HEK293 (cell line): ENCODE results near the gene COPS3.

Experiments used
- FEZF1 ChIP-seq: fragments of 450-650 bp; formaldehyde crosslinking; IDR thresholded peaks from 2 replicates; pipeline ENCODE4 v1.5.1; 2016; ENCODE audit warnings: missing biosample characterization, missing genetic modification characterization
- IKZF3 ChIP-seq: fragments of 450-650 bp; IDR thresholded peaks from 2 replicates; pipeline ENCODE4 v1.5.0; 2018; ENCODE audit warnings: missing biosample characterization, mild to moderate bottlenecking, missing genetic modification characterization, moderate library complexity
- MEIS1 ChIP-seq: sonication (generic); formaldehyde crosslinking; IDR thresholded peaks from 2 replicates; pipeline ENCODE4 v1.8.1; 2022; ENCODE audit warnings: missing genetic modification reagents, mild to moderate bottlenecking, borderline replicate concordance
- PRDM1 ChIP-seq: fragments of 450-650 bp; formaldehyde crosslinking; IDR thresholded peaks from 2 replicates; pipeline ENCODE4; 2016; ENCODE audit warnings: missing biosample characterization, missing genetic modification characterization
- RBAK ChIP-seq: fragments of 450-650 bp; formaldehyde crosslinking; IDR thresholded peaks from 2 replicates; pipeline ENCODE4 v1.5.1; 2016; ENCODE audit warnings: missing biosample characterization, missing genetic modification characterization
- REPIN1 ChIP-seq: fragments of 450-650 bp; formaldehyde crosslinking; IDR thresholded peaks from 2 replicates; pipeline ENCODE4 v1.5.1; 2017; ENCODE audit warnings: missing biosample characterization, missing genetic modification characterization, low read depth
- SETDB1 ChIP-seq: IDR thresholded peaks from one replicate; pipeline ENCODE4 v1.6.1; 2017; ENCODE audit warnings: mild to moderate bottlenecking, low read length, moderate library complexity, mixed read lengths; ENCODE audit not compliant: insufficient read length
- ZBTB21 ChIP-seq: fragments of 450-650 bp; formaldehyde crosslinking; IDR thresholded peaks from 2 replicates; pipeline ENCODE4 v1.5.1; 2017; ENCODE audit warnings: missing biosample characterization, missing genetic modification characterization
- ZBTB8A ChIP-seq: fragments of 450-650 bp; formaldehyde crosslinking; IDR thresholded peaks from 2 replicates; pipeline ENCODE4 v1.5.1; 2016; ENCODE audit warnings: missing biosample characterization, missing genetic modification characterization
- ZNF10 ChIP-seq: fragments of 450-650 bp; formaldehyde crosslinking; IDR thresholded peaks from 2 replicates; pipeline ENCODE4 v1.5.1; 2017; ENCODE audit warnings: missing biosample characterization, missing genetic modification characterization
- ZNF138 ChIP-seq: fragments of 450-650 bp; formaldehyde crosslinking; IDR thresholded peaks from 2 replicates; pipeline ENCODE4 v1.5.1; 2016; ENCODE audit warnings: missing biosample characterization, missing genetic modification characterization, borderline replicate concordance
- ZNF146 ChIP-seq: fragments of 450-650 bp; formaldehyde crosslinking; IDR thresholded peaks from 2 replicates; pipeline ENCODE4 v1.5.1; 2016; ENCODE audit warnings: missing biosample characterization, missing genetic modification characterization
- ZNF155 ChIP-seq: fragments of 450-650 bp; formaldehyde crosslinking; IDR thresholded peaks from 2 replicates; pipeline ENCODE4 v1.5.1; 2016; ENCODE audit warnings: missing biosample characterization, missing genetic modification characterization
- ZNF157 ChIP-seq: fragments of 450-650 bp; formaldehyde crosslinking; IDR thresholded peaks from 2 replicates; pipeline ENCODE4 v1.5.1; 2016; ENCODE audit warnings: missing biosample characterization, missing genetic modification characterization
- ZNF184 ChIP-seq: fragments of 450-650 bp; IDR thresholded peaks from 2 replicates; pipeline ENCODE4 v1.5.1; 2018; ENCODE audit warnings: missing biosample characterization, mild to moderate bottlenecking, missing genetic modification characterization
- ZNF19 ChIP-seq: fragments of 450-650 bp; formaldehyde crosslinking; IDR thresholded peaks from 2 replicates; pipeline ENCODE4; 2016; ENCODE audit warnings: missing biosample characterization, missing genetic modification characterization, low read depth
- ZNF2 ChIP-seq: fragments of 450-650 bp; formaldehyde crosslinking; IDR thresholded peaks from 2 replicates; pipeline ENCODE4 v1.5.1; 2016; ENCODE audit warnings: missing biosample characterization, missing genetic modification characterization
- ZNF248 ChIP-seq: fragments of 450-650 bp; formaldehyde crosslinking; IDR thresholded peaks from 2 replicates; pipeline ENCODE4 v1.5.1; 2017; ENCODE audit warnings: missing biosample characterization, missing genetic modification characterization
- ZNF366 ChIP-seq: fragments of 450-650 bp; formaldehyde crosslinking; conservative IDR thresholded peaks from 2 replicates; pipeline ENCODE4 v1.5.1; 2016; ENCODE audit warnings: missing biosample characterization, missing genetic modification characterization
- ZNF37A ChIP-seq: fragments of 450-650 bp; IDR thresholded peaks from 2 replicates; pipeline ENCODE4 v1.5.1; 2018; ENCODE audit warnings: missing biosample characterization, missing genetic modification characterization
- ZNF426 ChIP-seq: fragments of 450-650 bp; formaldehyde crosslinking; IDR thresholded peaks from 2 replicates; pipeline ENCODE4 v1.5.1; 2017; ENCODE audit warnings: missing biosample characterization, missing genetic modification characterization, mild to moderate bottlenecking, inconsistent platforms, moderate library complexity
- ZNF510 ChIP-seq: fragments of 450-650 bp; formaldehyde crosslinking; IDR thresholded peaks from 2 replicates; pipeline ENCODE4 v1.5.1; 2018; ENCODE audit warnings: mild to moderate bottlenecking, missing genetic modification characterization, missing biosample characterization; ENCODE audit not compliant: insufficient replicate concordance
- ZNF514 ChIP-seq: fragments of 450-650 bp; formaldehyde crosslinking; IDR thresholded peaks from 2 replicates; pipeline ENCODE4 v1.5.1; 2016; ENCODE audit warnings: missing biosample characterization, missing genetic modification characterization
- ZNF529 ChIP-seq: fragments of 450-650 bp; formaldehyde crosslinking; IDR thresholded peaks from 2 replicates; pipeline ENCODE4 v1.5.1; 2017; ENCODE audit warnings: missing genetic modification characterization, missing biosample characterization; ENCODE audit not compliant: insufficient replicate concordance
- ZNF544 ChIP-seq: fragments of 450-650 bp; formaldehyde crosslinking; IDR thresholded peaks from 2 replicates; pipeline ENCODE4 v1.5.0; 2017; ENCODE audit warnings: missing biosample characterization, missing genetic modification characterization
- ZNF560 ChIP-seq: fragments of 450-650 bp; formaldehyde crosslinking; IDR thresholded peaks from 2 replicates; pipeline ENCODE4 v1.5.1; 2017; ENCODE audit warnings: missing biosample characterization, missing genetic modification characterization, borderline replicate concordance
- ZNF561 ChIP-seq: fragments of 450-650 bp; IDR thresholded peaks from 2 replicates; pipeline ENCODE4 v1.5.1; 2018; ENCODE audit warnings: missing biosample characterization, missing genetic modification characterization, borderline replicate concordance
- ZNF571 ChIP-seq: fragments of 450-650 bp; formaldehyde crosslinking; IDR thresholded peaks from 2 replicates; pipeline ENCODE4 v1.5.0; 2017; ENCODE audit warnings: missing biosample characterization, missing genetic modification characterization
- ZNF585B ChIP-seq: fragments of 450-650 bp; formaldehyde crosslinking; IDR thresholded peaks from 2 replicates; pipeline ENCODE4 v1.5.1; 2016; ENCODE audit warnings: missing biosample characterization, missing genetic modification characterization
- ZNF654 ChIP-seq: fragments of 450-650 bp; formaldehyde crosslinking; IDR thresholded peaks from 2 replicates; pipeline ENCODE4 v1.5.1; 2016; ENCODE audit warnings: low read depth, missing biosample characterization, missing genetic modification characterization
- ZNF747 ChIP-seq: fragments of 450-650 bp; formaldehyde crosslinking; IDR thresholded peaks from 2 replicates; pipeline ENCODE4 v1.5.1; 2016; ENCODE audit warnings: missing biosample characterization, missing genetic modification characterization
- ZNF792 ChIP-seq: fragments of 450-650 bp; formaldehyde crosslinking; IDR thresholded peaks from 2 replicates; pipeline ENCODE4 v1.5.1; 2016; ENCODE audit warnings: missing biosample characterization, missing genetic modification characterization
- ZSCAN30 ChIP-seq: fragments of 450-650 bp; IDR thresholded peaks from 2 replicates; pipeline ENCODE4 v1.5.1; 2018; ENCODE audit warnings: missing biosample characterization, mild to moderate bottlenecking, missing genetic modification characterization, moderate library complexity
- TF ChIP-seq, protein P1 (sequence below): fragments of 450-650 bp; formaldehyde crosslinking; IDR thresholded peaks from 2 replicates; pipeline ENCODE4 v1.5.1; 2017; ENCODE audit warnings: missing biosample characterization, missing genetic modification characterization
- TF ChIP-seq, protein P2 (sequence below): fragments of 450-650 bp; formaldehyde crosslinking; IDR thresholded peaks from 2 replicates; pipeline ENCODE4 v1.5.1; 2016; ENCODE audit warnings: missing biosample characterization, missing genetic modification characterization
- TF ChIP-seq, protein P3 (sequence below): fragments of 450-650 bp; formaldehyde crosslinking; IDR thresholded peaks from 2 replicates; pipeline ENCODE4 v1.5.1; 2016; ENCODE audit warnings: missing biosample characterization, missing genetic modification characterization

Gene COPS3

DNA sequence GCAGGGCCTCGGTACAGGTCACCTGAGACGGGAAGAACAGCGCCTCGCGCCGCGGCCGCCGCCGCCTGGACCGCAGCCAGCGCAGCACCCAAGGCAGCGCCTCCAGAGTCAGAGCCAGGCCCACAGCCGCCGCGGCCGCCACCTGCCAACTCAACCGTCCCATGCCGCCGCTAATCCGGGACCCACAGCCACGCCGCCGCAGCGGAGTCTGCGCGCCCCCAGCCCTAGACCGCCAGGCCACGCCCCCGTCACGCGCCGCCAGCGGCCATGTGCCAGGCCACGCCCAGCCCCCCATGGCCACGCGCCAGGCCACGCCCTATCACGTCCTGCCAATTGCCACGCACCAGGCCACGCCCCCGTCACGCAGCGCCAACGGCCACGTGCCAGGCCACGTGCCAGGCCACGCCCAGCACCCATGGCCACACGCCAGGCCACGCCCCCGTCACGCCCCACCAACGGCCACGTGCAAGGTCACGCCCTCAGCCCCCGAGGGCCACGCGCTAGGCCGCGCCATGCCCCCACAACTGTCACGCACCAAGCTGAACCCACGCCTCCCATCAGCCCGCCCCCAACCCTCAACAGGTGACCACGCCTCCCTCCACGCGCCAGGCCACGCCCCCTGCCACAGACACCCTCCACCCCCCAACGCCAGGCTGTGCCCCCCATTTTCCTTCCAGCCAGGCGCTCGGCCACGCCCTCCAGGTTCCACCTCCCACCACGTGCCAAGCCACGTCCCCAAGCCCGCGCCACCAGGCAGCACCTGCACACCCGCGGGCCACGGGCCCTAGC lies 74.7 kb downstream of the COPS3 start, which contains the start of gene PLD6 (continued):
- TF ChIP-seq ZNF426 (tag by site-specific recombination) (no peak), ZNF157 (tag by site-specific recombination) (no peak), ZBTB21 (tag by site-specific recombination) (no peak), ZNF37A (tag by site-specific recombination) (no peak), ZNF747 (tag by site-specific recombination) (no peak), ZNF10 (tag by site-specific recombination) (no peak; the same call in 1 of the 2 replicates), ZNF138 (tag by site-specific recombination) (no peak), ZNF514 (tag by site-specific recombination) (no peak), ZNF571 (tag by site-specific recombination) (no peak), IKZF3 (tag by site-specific recombination) (0 out of 2 replicates have a peak, but pooled peaks have one; percentile 35), ZSCAN30 (tag by site-specific recombination) (peak; percentile 99), ZNF146 (tag by site-specific recombination) (no peak), RBAK (tag by site-specific recombination) (no peak), PRDM1 (tag by site-specific recombination) (no peak), SETDB1 (no peak), REPIN1 (no peak), ZNF792 (tag by site-specific recombination) (0 out of 2 replicates have a peak, but pooled peaks have one; percentile 56), ZNF2 (tag by site-specific recombination) (0 out of 2 replicates have a peak, but pooled peaks have one; percentile 64), ZNF529 (tag by site-specific recombination) (no peak), ZNF654 (no peak), ZNF585B (tag by site-specific recombination) (no peak; the same call in 1 of the 2 replicates), ZBTB8A (tag by site-specific recombination) (0 out of 2 replicates have a peak, but pooled peaks have one; percentile 30), ZNF184 (tag by site-specific recombination) (0 out of 2 replicates have a peak, but pooled peaks have one; percentile 38), MEIS1 (CRISPR knock-in tag) (no peak; the same call in 1 of the 2 replicates), ZNF560 (tag by site-specific recombination) (no peak), ZNF155 (tag by site-specific recombination) (no peak), ZNF248 (tag by site-specific recombination) (no peak), ZNF561 (tag by site-specific recombination) (no peak; the same call in 1 of the 2 replicates), ZNF544 (tag by site-specific recombination) (no peak), ZNF366 (no peak), ZNF19 (tag by site-specific recombination) (no peak), ZNF510 (tag by site-specific recombination) (no peak), FEZF1 (tag by site-specific recombination) (peak; percentile 38; the same call in 1 of the 2 replicates)
- TF ChIP-seq, protein P1, sequence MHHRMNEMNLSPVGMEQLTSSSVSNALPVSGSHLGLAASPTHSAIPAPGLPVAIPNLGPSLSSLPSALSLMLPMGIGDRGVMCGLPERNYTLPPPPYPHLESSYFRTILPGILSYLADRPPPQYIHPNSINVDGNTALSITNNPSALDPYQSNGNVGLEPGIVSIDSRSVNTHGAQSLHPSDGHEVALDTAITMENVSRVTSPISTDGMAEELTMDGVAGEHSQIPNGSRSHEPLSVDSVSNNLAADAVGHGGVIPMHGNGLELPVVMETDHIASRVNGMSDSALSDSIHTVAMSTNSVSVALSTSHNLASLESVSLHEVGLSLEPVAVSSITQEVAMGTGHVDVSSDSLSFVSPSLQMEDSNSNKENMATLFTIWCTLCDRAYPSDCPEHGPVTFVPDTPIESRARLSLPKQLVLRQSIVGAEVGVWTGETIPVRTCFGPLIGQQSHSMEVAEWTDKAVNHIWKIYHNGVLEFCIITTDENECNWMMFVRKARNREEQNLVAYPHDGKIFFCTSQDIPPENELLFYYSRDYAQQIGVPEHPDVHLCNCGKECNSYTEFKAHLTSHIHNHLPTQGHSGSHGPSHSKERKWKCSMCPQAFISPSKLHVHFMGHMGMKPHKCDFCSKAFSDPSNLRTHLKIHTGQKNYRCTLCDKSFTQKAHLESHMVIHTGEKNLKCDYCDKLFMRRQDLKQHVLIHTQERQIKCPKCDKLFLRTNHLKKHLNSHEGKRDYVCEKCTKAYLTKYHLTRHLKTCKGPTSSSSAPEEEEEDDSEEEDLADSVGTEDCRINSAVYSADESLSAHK (tag by site-specific recombination): 0 out of 2 replicates have a peak, but pooled peaks have one; percentile 48
- TF ChIP-seq, protein P2, sequence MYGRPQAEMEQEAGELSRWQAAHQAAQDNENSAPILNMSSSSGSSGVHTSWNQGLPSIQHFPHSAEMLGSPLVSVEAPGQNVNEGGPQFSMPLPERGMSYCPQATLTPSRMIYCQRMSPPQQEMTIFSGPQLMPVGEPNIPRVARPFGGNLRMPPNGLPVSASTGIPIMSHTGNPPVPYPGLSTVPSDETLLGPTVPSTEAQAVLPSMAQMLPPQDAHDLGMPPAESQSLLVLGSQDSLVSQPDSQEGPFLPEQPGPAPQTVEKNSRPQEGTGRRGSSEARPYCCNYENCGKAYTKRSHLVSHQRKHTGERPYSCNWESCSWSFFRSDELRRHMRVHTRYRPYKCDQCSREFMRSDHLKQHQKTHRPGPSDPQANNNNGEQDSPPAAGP (tag by site-specific recombination): peak; percentile 98
- TF ChIP-seq, protein P3, sequence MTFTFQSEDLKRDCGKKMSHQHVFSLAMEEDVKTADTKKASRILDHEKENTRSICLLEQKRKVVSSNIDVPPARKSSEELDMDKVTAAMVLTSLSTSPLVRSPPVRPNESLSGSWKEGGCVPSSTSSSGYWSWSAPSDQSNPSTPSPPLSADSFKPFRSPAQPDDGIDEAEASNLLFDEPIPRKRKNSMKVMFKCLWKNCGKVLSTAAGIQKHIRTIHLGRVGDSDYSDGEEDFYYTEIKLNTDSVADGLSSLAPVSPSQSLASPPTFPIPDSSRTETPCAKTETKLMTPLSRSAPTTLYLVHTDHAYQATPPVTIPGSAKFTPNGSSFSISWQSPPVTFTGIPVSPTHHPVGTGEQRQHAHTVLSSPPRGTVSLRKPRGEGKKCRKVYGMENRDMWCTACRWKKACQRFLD (tag by site-specific recombination): no peak
